ENCODE data around the gene SFTPA1.

DNA sequence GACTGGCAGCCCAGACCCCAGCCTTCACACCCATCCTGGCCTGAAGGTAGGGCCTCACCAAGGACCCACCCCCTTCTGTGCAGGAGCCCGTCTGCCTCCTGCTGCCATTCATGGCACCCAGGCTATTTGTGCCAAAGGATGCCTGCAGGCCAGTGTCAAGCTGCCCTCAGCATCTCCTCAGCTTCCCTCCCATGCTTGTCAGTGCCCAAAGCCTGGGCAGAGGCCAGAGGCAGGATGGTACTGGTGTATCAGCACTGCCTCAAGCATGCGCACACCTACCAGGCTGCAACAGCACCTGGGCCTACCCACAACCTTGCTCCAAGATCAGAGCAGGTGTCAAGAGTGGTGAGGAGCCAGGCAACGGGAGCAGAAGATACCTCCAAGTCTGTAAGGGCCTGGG, 27.6 kb downstream of the SFTPA1 start:
- TF ChIP-seq GABPA (IDR thresholded peaks at IDR 0.05; ENCODE audit: low read depth) = no peak
- TF ChIP-seq, protein P1, sequence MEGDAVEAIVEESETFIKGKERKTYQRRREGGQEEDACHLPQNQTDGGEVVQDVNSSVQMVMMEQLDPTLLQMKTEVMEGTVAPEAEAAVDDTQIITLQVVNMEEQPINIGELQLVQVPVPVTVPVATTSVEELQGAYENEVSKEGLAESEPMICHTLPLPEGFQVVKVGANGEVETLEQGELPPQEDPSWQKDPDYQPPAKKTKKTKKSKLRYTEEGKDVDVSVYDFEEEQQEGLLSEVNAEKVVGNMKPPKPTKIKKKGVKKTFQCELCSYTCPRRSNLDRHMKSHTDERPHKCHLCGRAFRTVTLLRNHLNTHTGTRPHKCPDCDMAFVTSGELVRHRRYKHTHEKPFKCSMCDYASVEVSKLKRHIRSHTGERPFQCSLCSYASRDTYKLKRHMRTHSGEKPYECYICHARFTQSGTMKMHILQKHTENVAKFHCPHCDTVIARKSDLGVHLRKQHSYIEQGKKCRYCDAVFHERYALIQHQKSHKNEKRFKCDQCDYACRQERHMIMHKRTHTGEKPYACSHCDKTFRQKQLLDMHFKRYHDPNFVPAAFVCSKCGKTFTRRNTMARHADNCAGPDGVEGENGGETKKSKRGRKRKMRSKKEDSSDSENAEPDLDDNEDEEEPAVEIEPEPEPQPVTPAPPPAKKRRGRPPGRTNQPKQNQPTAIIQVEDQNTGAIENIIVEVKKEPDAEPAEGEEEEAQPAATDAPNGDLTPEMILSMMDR (IDR thresholded peaks at IDR 0.05) = no peak
- TF ChIP-seq SIN3A (IDR thresholded peaks at IDR 0.05; ENCODE audit: borderline replicate concordance, low read depth, low read length) = no peak
- TF ChIP-seq NRF1 (IDR thresholded peaks at IDR 0.05; ENCODE audit: low read depth, low read length) = no peak
- no peak for TF ChIP-seq RXRA (IDR thresholded peaks at IDR 0.05; ENCODE audit: borderline replicate concordance, low read depth)
- TF ChIP-seq RFX5 (IDR thresholded peaks at IDR 0.05; ENCODE audit: low read length) = no peak
- TF ChIP-seq, protein P2, sequence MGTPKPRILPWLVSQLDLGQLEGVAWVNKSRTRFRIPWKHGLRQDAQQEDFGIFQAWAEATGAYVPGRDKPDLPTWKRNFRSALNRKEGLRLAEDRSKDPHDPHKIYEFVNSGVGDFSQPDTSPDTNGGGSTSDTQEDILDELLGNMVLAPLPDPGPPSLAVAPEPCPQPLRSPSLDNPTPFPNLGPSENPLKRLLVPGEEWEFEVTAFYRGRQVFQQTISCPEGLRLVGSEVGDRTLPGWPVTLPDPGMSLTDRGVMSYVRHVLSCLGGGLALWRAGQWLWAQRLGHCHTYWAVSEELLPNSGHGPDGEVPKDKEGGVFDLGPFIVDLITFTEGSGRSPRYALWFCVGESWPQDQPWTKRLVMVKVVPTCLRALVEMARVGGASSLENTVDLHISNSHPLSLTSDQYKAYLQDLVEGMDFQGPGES (IDR thresholded peaks at IDR 0.05; ENCODE audit: low read depth, low read length) = no peak

All from SK-N-SH (cell line).